ENCODE measurements around the gene SKIC8.

The SKIC8 gene

GRCh38 chr15:78329625-78330024 is 30.2 kb upstream of the SKIC8 start:
- no peaks in the 10 kb centered on the region for H3K27me3 ChIP-seq (ENCODE audit: insufficient read depth, low read length)
- peaks cover 31% of the 10 kb centered on the region for H3K4me1 ChIP-seq (ENCODE audit: insufficient read depth, low read length)
- no peak overlapping the region for H2AFZ ChIP-seq (ENCODE audit: low read depth, low read length)
- H3K36me3 ChIP-seq (ENCODE audit: insufficient read depth, low read length) = no peaks in the 10 kb centered on the region
- H3K4me3 ChIP-seq (ENCODE audit: low read length) = no peak overlapping the region
- H3K9me3 ChIP-seq (ENCODE audit: low read length) = peaks cover 2% of the 10 kb centered on the region

- Histone ChIP-seq H3K36me3 (ENCODE audit: insufficient read depth, low read length) (no peaks in the 10 kb centered on the region), H3K9me3 (ENCODE audit: low read length) (no peaks in the 10 kb centered on the region), H3K4me3 (ENCODE audit: low read length) (no peak overlapping the region), H3K27me3 (ENCODE audit: insufficient read depth, low read length) (no peaks in the 10 kb centered on the region), H2AFZ (ENCODE audit: low read depth, low read length) (no peak overlapping the region), H3K4me1 (ENCODE audit: insufficient read depth, low read length) (peaks cover 53% of the 10 kb centered on the region)
Observed at GRCh38 chr15:78327466-78327865, 28.1 kb upstream of the SKIC8 start.

DNA sequence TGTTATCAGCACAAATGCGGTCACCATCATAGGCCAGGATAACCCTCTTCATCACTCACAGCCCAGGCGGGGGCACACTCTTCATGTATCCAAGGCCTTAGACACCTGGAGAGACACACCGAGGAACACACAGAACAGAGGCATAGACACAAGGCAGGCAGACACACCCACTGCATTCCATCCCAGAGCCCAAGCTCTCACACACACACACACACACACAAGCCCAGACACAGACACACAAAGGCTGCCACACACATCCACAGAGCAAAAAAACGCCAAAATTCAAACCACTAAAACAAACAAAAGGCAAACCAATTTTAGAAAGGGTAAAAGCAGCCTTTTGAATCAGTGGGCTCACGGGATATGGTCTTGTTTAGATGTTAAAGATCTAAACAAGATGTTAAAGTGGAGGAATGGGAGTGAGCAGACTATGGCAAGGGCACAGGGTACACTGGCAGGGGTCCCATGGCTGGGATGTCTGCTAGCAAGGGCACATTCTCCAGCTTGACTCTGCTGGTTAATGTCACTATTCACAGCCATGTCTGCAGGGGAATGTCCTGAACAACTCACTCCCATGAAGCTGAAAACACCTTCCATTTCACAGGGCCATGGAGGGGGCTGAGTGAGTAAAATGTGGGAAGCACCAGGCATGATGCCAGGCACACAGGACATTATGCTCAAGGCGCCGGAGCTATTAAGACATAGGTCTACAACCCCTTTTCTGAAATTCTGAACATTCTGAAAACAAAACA is 25.9 kb upstream of the SKIC8 start:
- Histone ChIP-seq H3K27me3 (ENCODE audit: insufficient read depth, low read length) (no peaks in the 10 kb centered on the region), H2AFZ (ENCODE audit: low read depth, low read length) (no peak overlapping the region), H3K9me3 (ENCODE audit: low read length) (no peaks in the 10 kb centered on the region), H3K36me3 (ENCODE audit: insufficient read depth, low read length) (no peaks in the 10 kb centered on the region), H3K4me1 (ENCODE audit: insufficient read depth, low read length) (peaks cover 52% of the 10 kb centered on the region), H3K4me3 (ENCODE audit: low read length) (no peak overlapping the region)

GRCh38 chr15:78324144-78324543 is 24.7 kb upstream of the SKIC8 start:
- H2AFZ ChIP-seq (ENCODE audit: low read depth, low read length) = no peak overlapping the region
- H3K9me3 ChIP-seq (ENCODE audit: low read length) = no peaks in the 10 kb centered on the region
- no peaks in the 10 kb centered on the region for H3K36me3 ChIP-seq (ENCODE audit: insufficient read depth, low read length)
- peaks cover 50% of the 10 kb centered on the region for H3K4me1 ChIP-seq (ENCODE audit: insufficient read depth, low read length)
- H3K4me3 ChIP-seq (ENCODE audit: low read length) = no peak overlapping the region
- no peaks in the 10 kb centered on the region for H3K27me3 ChIP-seq (ENCODE audit: insufficient read depth, low read length)

DNA sequence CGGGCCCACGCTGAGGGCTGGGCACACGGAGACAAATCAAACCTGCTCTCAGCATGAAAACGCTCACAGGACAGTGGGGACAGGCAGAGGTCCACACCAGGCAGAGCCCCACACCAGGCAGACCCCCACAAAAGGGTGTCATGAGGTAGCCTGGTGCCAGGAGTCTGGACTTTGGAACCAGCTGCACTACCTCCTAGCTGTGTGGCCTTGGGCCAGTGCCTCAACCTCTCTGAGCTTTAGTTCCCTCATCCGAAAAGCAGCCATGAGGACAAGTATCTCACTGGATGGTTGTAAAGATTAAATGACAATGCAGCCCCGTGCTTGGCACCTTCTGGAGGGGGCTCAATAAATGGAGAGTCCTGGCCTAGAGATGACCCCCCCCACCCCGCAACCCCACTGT is 24.3 kb upstream of the SKIC8 start:
- Histone ChIP-seq H3K9me3 (ENCODE audit: low read length) (no peaks in the 10 kb centered on the region), H3K4me3 (ENCODE audit: low read length) (no peak overlapping the region), H2AFZ (ENCODE audit: low read depth, low read length) (no peak overlapping the region), H3K36me3 (ENCODE audit: insufficient read depth, low read length) (no peaks in the 10 kb centered on the region), H3K4me1 (ENCODE audit: insufficient read depth, low read length) (peaks cover 50% of the 10 kb centered on the region), H3K27me3 (ENCODE audit: insufficient read depth, low read length) (no peaks in the 10 kb centered on the region)

DNA sequence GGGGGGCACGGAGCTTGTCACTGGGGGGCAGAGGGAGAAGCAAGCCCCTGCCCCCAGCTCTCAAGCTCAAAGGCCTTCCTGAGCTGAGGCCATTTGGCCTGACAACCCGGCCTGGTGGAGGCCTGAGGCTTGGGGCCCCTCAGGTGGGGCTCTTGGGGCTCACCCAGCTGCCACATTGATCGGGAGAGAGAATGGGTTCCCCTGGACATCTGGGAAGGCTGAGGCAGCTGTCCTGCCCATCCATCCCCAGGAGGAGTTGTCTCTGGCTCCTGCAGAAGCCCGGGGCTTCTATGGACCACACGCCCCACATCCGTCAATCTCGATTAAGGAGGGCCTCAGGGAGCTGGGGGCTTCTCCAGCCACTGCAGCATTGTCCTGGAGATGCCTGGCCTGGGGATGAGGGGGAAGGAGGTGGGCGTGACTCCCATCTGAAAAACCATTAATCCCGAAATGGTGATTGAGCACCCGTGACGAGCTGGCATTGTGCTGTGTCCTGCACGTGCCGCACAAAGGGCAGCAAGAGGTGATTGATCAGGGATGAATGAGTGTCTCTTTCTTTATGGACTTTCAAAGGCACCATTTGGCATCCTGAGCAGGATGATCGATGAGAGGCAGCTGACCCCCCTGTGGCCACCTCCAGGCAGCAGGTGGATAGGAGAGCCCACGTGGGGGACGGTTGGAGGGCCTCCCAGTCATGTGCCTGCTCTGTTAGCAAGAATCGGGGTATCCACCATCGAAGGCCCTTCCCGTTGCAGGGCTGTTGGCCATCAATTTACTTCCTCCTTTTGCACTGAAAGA is 23.5 kb upstream of the SKIC8 start:
- H3K4me1 ChIP-seq (ENCODE audit: insufficient read depth, low read length) = peaks cover 51% of the 10 kb centered on the region
- peak overlapping the region; percentile 22 for H2AFZ ChIP-seq (ENCODE audit: low read depth, low read length)
- H3K36me3 ChIP-seq (ENCODE audit: insufficient read depth, low read length) = no peaks in the 10 kb centered on the region
- no peak overlapping the region for H3K4me3 ChIP-seq (ENCODE audit: low read length)
- no peaks in the 10 kb centered on the region for H3K9me3 ChIP-seq (ENCODE audit: low read length)
- no peaks in the 10 kb centered on the region for H3K27me3 ChIP-seq (ENCODE audit: insufficient read depth, low read length)

DNA sequence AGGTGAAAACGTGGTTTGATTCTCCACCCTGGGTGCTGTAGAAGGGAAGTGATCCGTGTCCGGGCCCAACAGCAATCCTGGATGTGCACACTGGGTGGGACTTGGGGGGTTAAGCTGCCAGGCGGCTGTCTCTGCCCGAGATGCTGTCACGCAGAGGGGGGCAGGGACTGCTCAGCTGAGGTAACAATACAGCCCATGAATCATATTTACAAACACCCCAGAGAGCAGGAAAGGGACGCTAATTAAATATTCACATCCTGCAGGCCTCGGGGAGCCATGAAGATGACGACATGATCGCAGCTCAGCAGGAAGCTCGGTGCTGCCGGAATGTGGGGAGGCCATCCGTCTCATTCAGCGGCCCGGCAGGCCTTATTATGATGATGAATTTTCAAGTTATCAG is 22.8 kb upstream of the SKIC8 start:
- H3K27me3 ChIP-seq (ENCODE audit: insufficient read depth, low read length) = no peaks in the 10 kb centered on the region
- H2AFZ ChIP-seq (ENCODE audit: low read depth, low read length) = peak overlapping the region; percentile 22
- H3K36me3 ChIP-seq (ENCODE audit: insufficient read depth, low read length) = no peaks in the 10 kb centered on the region
- no peak overlapping the region for H3K4me3 ChIP-seq (ENCODE audit: low read length)
- H3K4me1 ChIP-seq (ENCODE audit: insufficient read depth, low read length) = peaks cover 54% of the 10 kb centered on the region
- H3K9me3 ChIP-seq (ENCODE audit: low read length) = no peaks in the 10 kb centered on the region

DNA sequence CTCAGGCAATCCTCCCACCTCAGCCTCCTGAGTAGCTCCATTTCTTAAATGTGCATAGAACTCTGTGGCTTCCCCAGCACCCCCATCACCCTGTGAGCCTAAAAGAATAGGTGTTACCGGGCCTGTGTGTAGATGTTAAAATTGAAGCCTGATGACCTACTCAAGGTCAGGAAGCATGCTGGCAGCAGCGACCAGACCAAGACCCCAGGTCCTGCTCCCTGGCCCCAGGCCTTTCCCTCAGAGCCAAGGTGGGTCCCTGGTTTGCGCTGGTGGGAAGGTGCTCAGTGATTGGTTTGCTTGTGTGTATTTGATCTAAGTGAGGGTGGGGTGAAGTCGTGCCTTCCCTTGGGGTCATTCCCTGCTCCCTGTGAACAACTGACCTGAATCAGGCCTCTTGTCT is 22.4 kb upstream of the SKIC8 start:
- Histone ChIP-seq H3K9me3 (ENCODE audit: low read length) (no peaks in the 10 kb centered on the region), H3K4me3 (ENCODE audit: low read length) (no peak overlapping the region), H3K27me3 (ENCODE audit: insufficient read depth, low read length) (no peaks in the 10 kb centered on the region), H3K4me1 (ENCODE audit: insufficient read depth, low read length) (peaks cover 58% of the 10 kb centered on the region), H3K36me3 (ENCODE audit: insufficient read depth, low read length) (no peaks in the 10 kb centered on the region), H2AFZ (ENCODE audit: low read depth, low read length) (peak overlapping the region; percentile 22)

GRCh38 chr15:78321041-78321570 is 21.7 kb upstream of the SKIC8 start:
- Histone ChIP-seq H3K9me3 (ENCODE audit: low read length) (no peaks in the 10 kb centered on the region), H3K36me3 (ENCODE audit: insufficient read depth, low read length) (no peaks in the 10 kb centered on the region), H3K4me1 (ENCODE audit: insufficient read depth, low read length) (peaks cover 65% of the 10 kb centered on the region), H3K27me3 (ENCODE audit: insufficient read depth, low read length) (no peaks in the 10 kb centered on the region), H3K4me3 (ENCODE audit: low read length) (no peak overlapping the region), H2AFZ (ENCODE audit: low read depth, low read length) (no peak overlapping the region)

DNA sequence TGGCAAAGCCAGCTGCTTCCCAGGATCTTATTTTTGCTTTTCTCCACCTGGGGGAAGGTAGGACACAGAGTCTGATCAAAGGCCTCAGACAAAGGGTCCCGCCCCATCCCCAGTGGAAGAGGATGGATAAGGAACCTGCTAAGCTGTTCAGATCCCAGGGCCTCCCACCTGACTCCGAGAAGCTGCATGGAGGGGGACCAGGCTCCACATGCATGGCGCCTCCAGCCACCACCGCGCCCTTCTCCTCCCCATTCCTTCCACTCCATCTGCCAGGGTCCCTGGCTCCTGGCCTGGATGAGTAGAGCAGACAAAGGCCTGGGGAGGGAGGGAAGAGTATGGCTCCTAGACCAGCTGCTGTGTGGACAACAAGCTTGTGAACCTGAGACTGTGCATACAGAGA is 20.8 kb upstream of the SKIC8 start:
- H3K4me3 ChIP-seq (ENCODE audit: low read length) = no peak overlapping the region
- H3K4me1 ChIP-seq (ENCODE audit: insufficient read depth, low read length) = peaks cover 63% of the 10 kb centered on the region

DNA sequence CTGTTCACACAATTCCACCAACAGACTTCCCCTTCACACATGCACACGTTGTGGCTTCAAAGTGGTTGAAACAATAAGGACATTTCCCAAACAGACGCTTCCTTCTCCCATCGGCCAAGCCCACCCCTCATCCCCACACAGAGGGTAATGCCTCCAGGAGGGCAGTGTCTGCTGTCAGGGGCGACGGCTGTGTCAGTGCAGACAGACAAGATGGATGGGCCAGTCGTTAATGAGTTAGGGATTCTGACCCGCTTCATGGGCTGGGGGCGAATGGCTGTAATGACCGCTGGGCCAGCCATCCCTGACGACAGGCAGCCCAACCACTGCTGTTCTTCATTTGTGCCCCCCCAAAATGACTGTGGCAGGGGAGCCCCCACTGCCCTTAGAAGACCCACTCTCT is 20.2 kb upstream of the SKIC8 start:
- Histone ChIP-seq H3K4me3 (ENCODE audit: low read length) (no peak overlapping the region), H3K4me1 (ENCODE audit: insufficient read depth, low read length) (peaks cover 57% of the 10 kb centered on the region), H3K9me3 (ENCODE audit: low read length) (no peaks in the 10 kb centered on the region), H3K36me3 (ENCODE audit: insufficient read depth, low read length) (no peaks in the 10 kb centered on the region), H3K27me3 (ENCODE audit: insufficient read depth, low read length) (no peaks in the 10 kb centered on the region), H2AFZ (ENCODE audit: low read depth, low read length) (no peak overlapping the region)

More for the DNA sequence above, 20.8 kb upstream of the SKIC8 start:
- Histone ChIP-seq H3K9me3 (ENCODE audit: low read length) (no peaks in the 10 kb centered on the region), H2AFZ (ENCODE audit: low read depth, low read length) (no peak overlapping the region), H3K27me3 (ENCODE audit: insufficient read depth, low read length) (no peaks in the 10 kb centered on the region), H3K36me3 (ENCODE audit: insufficient read depth, low read length) (no peaks in the 10 kb centered on the region)

DNA sequence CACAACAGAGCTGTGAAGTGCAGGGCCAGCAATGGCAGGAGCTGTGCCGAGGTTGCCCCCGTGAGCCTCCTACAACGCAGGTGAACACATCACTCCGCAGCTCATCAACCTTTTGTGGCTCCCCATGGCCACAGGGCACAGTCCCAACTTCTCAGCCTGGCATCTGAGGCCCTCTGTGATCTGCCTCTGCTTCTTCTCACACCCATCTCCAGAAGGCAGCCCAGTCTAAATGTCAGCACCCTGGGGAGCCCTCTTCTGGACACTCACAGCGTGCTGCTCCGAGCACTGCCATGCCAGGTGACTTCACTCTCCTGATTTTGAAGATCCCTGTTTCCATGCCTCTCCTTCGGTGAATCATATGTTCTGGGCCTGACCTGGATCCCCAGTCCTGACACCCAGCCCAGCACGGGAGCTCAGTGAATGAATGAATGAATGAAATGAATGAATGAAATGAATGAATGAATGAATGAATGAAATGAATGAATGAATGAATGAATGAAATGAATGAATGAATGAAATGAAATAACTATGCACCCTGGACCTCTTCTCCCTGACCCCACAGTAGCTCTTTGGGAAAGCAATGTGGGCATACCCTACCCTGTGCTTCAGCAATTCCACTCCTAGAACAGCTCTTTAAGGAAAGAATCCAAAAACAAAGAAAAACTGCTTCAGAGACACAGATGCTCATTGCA is 17.9 kb upstream of the SKIC8 start:
- H3K4me3 ChIP-seq (ENCODE audit: low read length) = no peak overlapping the region
- no peaks in the 10 kb centered on the region for H3K36me3 ChIP-seq (ENCODE audit: insufficient read depth, low read length)
- H2AFZ ChIP-seq (ENCODE audit: low read depth, low read length) = peak overlapping the region; percentile 72
- H3K27me3 ChIP-seq (ENCODE audit: insufficient read depth, low read length) = no peaks in the 10 kb centered on the region
- H3K9me3 ChIP-seq (ENCODE audit: low read length) = no peaks in the 10 kb centered on the region
- H3K4me1 ChIP-seq (ENCODE audit: insufficient read depth, low read length) = peaks cover 49% of the 10 kb centered on the region
